Panc1 (cell line): ENCODE measurements around the gene MPIG6B.

Source experiments
- CTCF ChIP-seq: fragments of 450-650 bp; IDR thresholded peaks from 2 replicates; pipeline ENCODE4 v1.5.1; 2017; ENCODE audit warnings: mild to moderate bottlenecking
- POLR2AphosphoS5 ChIP-seq: IDR thresholded peaks from 2 replicates; pipeline ENCODE4 v1.6.1; 2012; ENCODE audit warnings: mild to moderate bottlenecking, low read depth, low read length, moderate library complexity

GRCh38 chr6:31701666-31702404, 21.3 kb upstream of the MPIG6B start:
- TF ChIP-seq CTCF (no peak), POLR2AphosphoS5 (no peak)
